Ovary (tissue), 3 donors: ENCODE measurements around the gene DTWD2.

Experiments used
- EP300 ChIP-seq: sonication (generic); formaldehyde crosslinking; IDR thresholded peaks from one replicate; pipeline ENCODE4 v1.6.1; 2017; ENCODE audit warnings: antibody characterized with exemption
- TF ChIP-seq, protein P1 (sequence below), 3 donors: fragments of 450-650 bp in 2 of 3; fragments of 200-600 bp in 1 of 3; IDR thresholded peaks; one replicate each; pipeline versions ENCODE4 v1.5.1 to v1.8.0; 2016 to 2022; ENCODE audit warnings: antibody characterized with exemption in 3 of 3, mild to moderate bottlenecking in 1 of 3
- donor health status: DM: no; HTN: no; CAD: no.

DNA sequence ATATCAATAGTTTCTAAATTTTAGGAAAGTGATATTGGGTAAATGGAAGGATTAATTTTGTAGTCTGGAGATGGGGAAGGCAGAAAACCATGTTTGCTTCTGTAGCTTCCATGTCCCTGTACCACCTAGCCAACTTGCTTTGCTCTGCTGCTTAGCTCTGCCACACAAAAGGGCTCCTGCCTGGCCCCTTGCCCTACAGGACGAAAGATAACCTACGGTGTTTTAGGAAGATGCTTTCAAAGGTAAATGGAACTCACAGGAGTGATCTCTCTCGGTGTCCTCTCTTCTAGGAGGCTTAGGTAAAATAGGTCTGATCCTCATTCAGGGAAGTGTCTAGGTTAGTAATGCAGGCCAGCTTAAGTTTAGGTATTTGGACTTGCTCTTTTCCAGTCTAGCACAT lies 44.8 kb upstream of the DTWD2 start:
- TF ChIP-seq, protein P1, sequence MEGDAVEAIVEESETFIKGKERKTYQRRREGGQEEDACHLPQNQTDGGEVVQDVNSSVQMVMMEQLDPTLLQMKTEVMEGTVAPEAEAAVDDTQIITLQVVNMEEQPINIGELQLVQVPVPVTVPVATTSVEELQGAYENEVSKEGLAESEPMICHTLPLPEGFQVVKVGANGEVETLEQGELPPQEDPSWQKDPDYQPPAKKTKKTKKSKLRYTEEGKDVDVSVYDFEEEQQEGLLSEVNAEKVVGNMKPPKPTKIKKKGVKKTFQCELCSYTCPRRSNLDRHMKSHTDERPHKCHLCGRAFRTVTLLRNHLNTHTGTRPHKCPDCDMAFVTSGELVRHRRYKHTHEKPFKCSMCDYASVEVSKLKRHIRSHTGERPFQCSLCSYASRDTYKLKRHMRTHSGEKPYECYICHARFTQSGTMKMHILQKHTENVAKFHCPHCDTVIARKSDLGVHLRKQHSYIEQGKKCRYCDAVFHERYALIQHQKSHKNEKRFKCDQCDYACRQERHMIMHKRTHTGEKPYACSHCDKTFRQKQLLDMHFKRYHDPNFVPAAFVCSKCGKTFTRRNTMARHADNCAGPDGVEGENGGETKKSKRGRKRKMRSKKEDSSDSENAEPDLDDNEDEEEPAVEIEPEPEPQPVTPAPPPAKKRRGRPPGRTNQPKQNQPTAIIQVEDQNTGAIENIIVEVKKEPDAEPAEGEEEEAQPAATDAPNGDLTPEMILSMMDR (IDR thresholded peaks at IDR 0.05) = no peak
- no peak for TF ChIP-seq EP300
